OCI-LY7 (cell line): ENCODE results near the gene POLA2.

ENCODE experiments used
- CTCF ChIP-seq: fragments of 200-600 bp; sonication (generic); conservative IDR thresholded peaks from 2 replicates; pipeline ENCODE4 v1.5.1; 2014; ENCODE audit warnings: mild to moderate bottlenecking, antibody characterized with exemption, low read length, moderate library complexity, mixed read lengths
- EZH2phosphoT487 ChIP-seq: fragments of 200-600 bp; sonication (generic); IDR thresholded peaks from 2 replicates; pipeline ENCODE4 v1.6.1; 2018; ENCODE audit warnings: low read depth, borderline replicate concordance, mild to moderate bottlenecking, mixed run types, antibody characterized with exemption, low read length, moderate library complexity, mixed read lengths

- TF ChIP-seq CTCF = no peak
- TF ChIP-seq EZH2phosphoT487 = no peak
Measured at GRCh38 chr11:65310215-65310614, 48.5 kb downstream of the POLA2 start.
